ENCODE results near the gene HIGD1C.
"Not testable (repeated sequence)": the region's sequence is repeated elsewhere in the genome, so short reads cannot be mapped to it uniquely, and the experiment has no call there.

Gene HIGD1C

GRCh38 chr12:50949801-50950302, 2.5 kb upstream of the HIGD1C start:
- Histone ChIP-seq H3K36me3 (ENCODE audit: low read length) (no peaks in the 10 kb centered on the region), H2AFZ (ENCODE audit: low read depth, low read length, severe bottlenecking) (no peak overlapping the region), H4K20me1 (ENCODE audit: low read depth, low read length) (no peaks in the 10 kb centered on the region), H3K9ac (ENCODE audit: low read length) (no peak overlapping the region), H3K27me3 (ENCODE audit: low read length) (no peaks in the 10 kb centered on the region), H3K9me3 (ENCODE audit: insufficient read depth, low read length) (no peaks in the 10 kb centered on the region), H3K4me2 (ENCODE audit: low read depth, low read length, poor library complexity, severe bottlenecking) (no peak overlapping the region), H3F3A (ENCODE audit: insufficient read depth) (no peaks in the 10 kb centered on the region), H3K27ac (ENCODE audit: low read depth, low read length) (no peak overlapping the region), H3K4me3 (ENCODE audit: insufficient read depth, low read length, poor library complexity, severe bottlenecking) (no peak overlapping the region), H3K79me2 (ENCODE audit: insufficient read depth, low read length) (no peaks in the 10 kb centered on the region), H3K9me2 (replicated peaks; ENCODE audit: insufficient read depth, low read length) (no peaks in the 10 kb centered on the region)
- TF ChIP-seq EZH2phosphoT487 (conservative IDR thresholded peaks at IDR 0.05; ENCODE audit: low read length) (no peak), CTCF (IDR thresholded peaks at IDR 0.05; ENCODE audit: insufficient read depth, low read length, poor library complexity, severe bottlenecking) (no peak)

GRCh38 chr12:50951112-50951511, 1.2 kb upstream of the HIGD1C start:
- H3K79me2 ChIP-seq (ENCODE audit: insufficient read depth, low read length) = no peaks in the 10 kb centered on the region

GRCh38 chr12:50953047-50953446, 703 bp downstream of the HIGD1C start:
- TF ChIP-seq CTCF (IDR thresholded peaks at IDR 0.05; ENCODE audit: insufficient read depth, low read length, poor library complexity, severe bottlenecking) (no peak), EZH2phosphoT487 (conservative IDR thresholded peaks at IDR 0.05; ENCODE audit: low read length) (no peak)
- H3K4me3 ChIP-seq (ENCODE audit: insufficient read depth, low read length, poor library complexity, severe bottlenecking) = no peak overlapping the region
- H3K9me2 ChIP-seq (replicated peaks; ENCODE audit: insufficient read depth, low read length) = no peaks in the 10 kb centered on the region

More at GRCh38 chr12:50951112-50951511, 1.2 kb upstream of the HIGD1C start:
- TF ChIP-seq CTCF (IDR thresholded peaks at IDR 0.05; ENCODE audit: insufficient read depth, low read length, poor library complexity, severe bottlenecking) (no peak), EZH2phosphoT487 (conservative IDR thresholded peaks at IDR 0.05; ENCODE audit: low read length) (no peak)
- Histone ChIP-seq H3K9ac (ENCODE audit: low read length) (no peak overlapping the region), H2AFZ (ENCODE audit: low read depth, low read length, severe bottlenecking) (no peak overlapping the region), H4K20me1 (ENCODE audit: low read depth, low read length) (no peaks in the 10 kb centered on the region), H3K27me3 (ENCODE audit: low read length) (no peaks in the 10 kb centered on the region), H3K27ac (ENCODE audit: low read depth, low read length) (no peak overlapping the region), H3K4me2 (ENCODE audit: low read depth, low read length, poor library complexity, severe bottlenecking) (no peak overlapping the region), H3K9me3 (ENCODE audit: insufficient read depth, low read length) (no peaks in the 10 kb centered on the region), H3K36me3 (ENCODE audit: low read length) (no peaks in the 10 kb centered on the region), H3K4me3 (ENCODE audit: insufficient read depth, low read length, poor library complexity, severe bottlenecking) (no peak overlapping the region), H3K9me2 (replicated peaks; ENCODE audit: insufficient read depth, low read length) (no peaks in the 10 kb centered on the region), H3F3A (ENCODE audit: insufficient read depth) (no peaks in the 10 kb centered on the region)

DNA sequence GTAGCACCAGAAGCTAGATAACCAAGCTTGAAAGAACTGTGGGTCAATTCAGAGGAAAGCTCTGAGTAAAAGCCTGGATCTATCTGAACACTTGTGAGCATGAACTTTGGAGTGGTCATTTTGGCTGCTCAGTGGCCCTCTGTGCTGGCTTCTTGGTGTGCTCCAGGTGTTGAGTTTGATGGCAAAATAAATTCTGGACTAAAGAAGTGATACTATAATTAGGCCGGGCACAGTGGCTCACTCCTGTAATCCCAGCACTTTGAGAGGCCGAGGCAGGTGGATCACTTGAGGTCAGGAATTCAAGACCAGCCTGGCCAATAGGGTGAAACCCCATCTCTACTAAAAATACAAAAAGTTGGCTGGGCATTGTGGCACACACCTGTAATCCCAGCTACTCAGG, 2.4 kb downstream of the HIGD1C start:
- not testable (repeated sequence) for H3K36me3 ChIP-seq (ENCODE audit: low read length); H3K9ac ChIP-seq (ENCODE audit: low read length); H3K27ac ChIP-seq (ENCODE audit: low read depth, low read length); H2AFZ ChIP-seq (ENCODE audit: low read depth, low read length, severe bottlenecking); H3K27me3 ChIP-seq (ENCODE audit: low read length); H3K9me2 ChIP-seq (replicated peaks; ENCODE audit: insufficient read depth, low read length); H3F3A ChIP-seq (ENCODE audit: insufficient read depth); H3K79me2 ChIP-seq (ENCODE audit: insufficient read depth, low read length); H3K4me2 ChIP-seq (ENCODE audit: low read depth, low read length, poor library complexity, severe bottlenecking); H3K9me3 ChIP-seq (ENCODE audit: insufficient read depth, low read length); H3K4me3 ChIP-seq (ENCODE audit: insufficient read depth, low read length, poor library complexity, severe bottlenecking); H4K20me1 ChIP-seq (ENCODE audit: low read depth, low read length)

More at GRCh38 chr12:50953047-50953446, 703 bp downstream of the HIGD1C start:
- H3K27ac ChIP-seq (ENCODE audit: low read depth, low read length) = no peak overlapping the region
- no peaks in the 10 kb centered on the region for H3K36me3 ChIP-seq (ENCODE audit: low read length)
- H2AFZ ChIP-seq (ENCODE audit: low read depth, low read length, severe bottlenecking) = no peak overlapping the region
- no peak overlapping the region for H3K4me2 ChIP-seq (ENCODE audit: low read depth, low read length, poor library complexity, severe bottlenecking)
- H3F3A ChIP-seq (ENCODE audit: insufficient read depth) = no peaks in the 10 kb centered on the region
- no peaks in the 10 kb centered on the region for H3K27me3 ChIP-seq (ENCODE audit: low read length)
- no peaks in the 10 kb centered on the region for H3K79me2 ChIP-seq (ENCODE audit: insufficient read depth, low read length)
- H4K20me1 ChIP-seq (ENCODE audit: low read depth, low read length) = no peaks in the 10 kb centered on the region
- no peaks in the 10 kb centered on the region for H3K9me3 ChIP-seq (ENCODE audit: insufficient read depth, low read length)
- no peak overlapping the region for H3K9ac ChIP-seq (ENCODE audit: low read length)

Data from SU-DHL-6 (cell line).